Measurements from ENCODE around the gene ATP2B2. TPM values are rescaled to one million over a fixed set of nuclear protein-coding genes. Genes with fewer than 3 reads are reported as not detected.

The ATP2B2 gene
- total and polyA plus RNA-seq, 2 of the 8 experiments (the other 6 are each of a cell fraction or from before 2014, with no cell fraction given): 0.14 to 1.2 TPM

DNA sequence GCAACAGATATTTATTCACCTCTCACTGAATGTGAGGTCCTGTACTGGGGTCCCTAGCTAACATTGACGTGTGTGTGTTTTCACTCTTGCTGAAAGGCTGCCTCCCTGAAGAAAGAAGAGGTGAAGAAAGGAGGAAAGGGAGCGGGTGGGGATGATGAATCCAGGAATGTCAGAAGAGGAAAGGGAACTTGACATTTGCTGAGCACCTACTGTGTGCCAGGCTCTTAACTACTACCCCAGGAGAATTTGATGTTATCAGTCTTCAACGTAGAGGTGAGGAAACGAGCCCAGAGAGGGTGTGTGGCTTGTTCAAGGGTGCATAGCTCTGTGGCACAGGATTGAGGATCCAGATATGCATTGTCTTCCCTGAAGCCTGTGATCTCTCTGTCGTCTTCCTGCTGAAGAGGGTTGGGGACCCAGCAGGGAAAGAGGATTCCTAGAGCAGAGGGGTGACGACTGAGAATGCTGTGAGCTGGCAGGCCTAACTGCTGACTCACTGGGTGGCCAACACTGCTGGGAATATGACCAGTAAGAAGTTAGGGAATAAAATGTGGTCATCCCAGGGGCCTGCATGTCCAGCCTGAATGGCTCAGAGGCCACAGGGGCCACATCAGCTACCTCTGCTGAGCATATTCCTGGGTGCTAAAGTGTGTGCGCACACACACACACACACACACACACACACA is 6.6 kb upstream of the ATP2B2 start:
- Histone ChIP-seq H4K91ac (replicated peaks; ENCODE audit: insufficient read length, low read length) (no peak overlapping the region), H2BK20ac (ENCODE audit: low read length) (no peak overlapping the region), H3K4ac (replicated peaks; ENCODE audit: insufficient read length, low read depth, low read length) (no peak overlapping the region), H2AFZ (ENCODE audit: low read length) (0 out of 2 replicates have a peak overlapping the region, but pooled peaks have one; percentile 10), H3K27ac (ENCODE audit: low read depth, low read length) (no peak overlapping the region), H4K20me1 (replicated peaks in 1 of 2; ENCODE audit: control insufficient read depth in 1 of 2, insufficient read depth in 2 of 2, low read length in 2 of 2) (no peaks in the 10 kb centered on the region), H2BK5ac (ENCODE audit: low read depth, low read length) (no peak overlapping the region), H3K9me3 (ENCODE audit: insufficient read depth in 2 of 2, low read depth in 1 of 2, low read length in 1 of 2) (no peaks in the 10 kb centered on the region), H3K79me1 (ENCODE audit: low read depth, low read length) (no peaks in the 10 kb centered on the region), H3K4me1 (replicated peaks in 1 of 4; ENCODE audit: control insufficient read depth in 3 of 4, insufficient read depth in 4 of 4, low read length in 3 of 4) (peaks cover 0 to 5% (median 0%) of the 10 kb centered on the region in 4 experiments; a peak in 3 of 7 replicates), H3K36me3 (ENCODE audit: control insufficient read depth in 2 of 4, insufficient read depth in 4 of 4, low read length in 3 of 4) (no peaks in the 10 kb centered on the region), H3K4me2 (ENCODE audit: insufficient read depth in 1 of 2, low read depth in 2 of 2, low read length in 2 of 2) (no peak overlapping the region), H2BK15ac (ENCODE audit: low read length) (no peak overlapping the region), H3K27me3 (replicated peaks in 1 of 4; ENCODE audit: control insufficient read depth in 3 of 4, extremely low read depth in 1 of 4, insufficient read depth in 3 of 4, low read length in 3 of 4) (no peaks in the 10 kb centered on the region; a peak in 1 of 7 replicates), H4K5ac (ENCODE audit: insufficient read length, low read depth, low read length) (no peak overlapping the region), H3K79me2 (ENCODE audit: control insufficient read depth in 1 of 2, insufficient read depth in 2 of 2, low read length in 2 of 2) (no peaks in the 10 kb centered on the region), H2BK12ac (ENCODE audit: low read depth, low read length) (peak overlapping the region; percentile 52; the same call in 1 of the 2 replicates), H4K8ac (ENCODE audit: extremely low read depth, insufficient read depth, low read length) (no peak overlapping the region), H2BK120ac (replicated peaks; ENCODE audit: low read depth, low read length) (no peak overlapping the region), H3K23me2 (ENCODE audit: low read depth, low read length) (no peaks in the 10 kb centered on the region), H3K14ac (ENCODE audit: insufficient read length) (no peak overlapping the region), H3K56ac (replicated peaks; ENCODE audit: insufficient read length, low read depth, low read length) (no peak overlapping the region), H3K4me3 (ENCODE audit: extremely low read depth in 1 of 4, insufficient read depth in 2 of 4, low read depth in 3 of 4, low read length in 4 of 4) (no peak overlapping the region), H3K9ac (replicated peaks in 1 of 4; ENCODE audit: extremely low read depth in 1 of 4, low read depth in 3 of 4, low read length in 3 of 4) (no peak overlapping the region), H3K18ac (ENCODE audit: extremely low read depth, low read length) (no peak overlapping the region), H3K23ac (ENCODE audit: insufficient read length) (no peak overlapping the region), H2AK5ac (ENCODE audit: low read depth, low read length) (no peak overlapping the region)
- no peak for FAIRE-seq
- no peak for DNase-seq (ENCODE audit: low read depth in 1 of 2, low spot score in 2 of 2)
- ChIA-PET CTCF (ENCODE audit: partially characterized antibody) (interaction anchor here (1.0 to 1.5 kb wide), 5 partner anchors 42 to 227 kb away, joined by 3 to 4 read pairs (median 3); no protein-coding TSS in a partner anchor), POLR2A (ENCODE audit: partially characterized antibody) (interaction anchor here (1.5 kb wide), 1 partner anchor 16 kb away, joined by 3 read pairs; no protein-coding TSS in a partner anchor)
- 69% methylated on average over 7 of the region's 7 CpGs; no CpG with 5 or more reads in 1 of the 2 experiments for WGBS, 2 experiments (ENCODE audit: extremely low coverage in 1 of 2, insufficient coverage in 1 of 2, insufficient read length in 1 of 2, insufficient replicate concordance in 2 of 2, low coverage in 1 of 2, low lambda C conversion rate in 2 of 2, missing lambda C conversion rate in 1 of 2)
- TF ChIP-seq MAFK (IDR thresholded peaks at IDR 0.05; ENCODE audit: low read depth, low read length) (0 out of 2 replicates have a peak, but pooled peaks have one; percentile 8), BACH1 (IDR thresholded peaks at IDR 0.05; ENCODE audit: low read length) (peak; percentile 32; the same call in 1 of the 2 replicates), HDAC6 (IDR thresholded peaks at IDR 0.05; ENCODE audit: low read depth, low read length) (no peak)

Measured in H1 (cell line).